ENCODE results near the gene SCG2.
"Not testable (repeated sequence)": the region's sequence is repeated elsewhere in the genome, so short reads cannot be mapped to it uniquely, and the experiment has no call there.

Gene SCG2

GRCh38 chr2:223599640-223600380 is 2.4 kb downstream of the SCG2 start:
- no peak for TF ChIP-seq CTCF (conservative IDR thresholded peaks at IDR 0.05; ENCODE audit: low read length)
- no peak overlapping the region for H3K4me3 ChIP-seq (ENCODE audit: low read length)
- DNase-seq (ENCODE audit: low read depth) = peak; percentile 53

GRCh38 chr2:223598994-223599639 is 3.0 kb downstream of the SCG2 start:
- peak; percentile 82 for DNase-seq (ENCODE audit: low read depth)
- no peak for TF ChIP-seq CTCF (conservative IDR thresholded peaks at IDR 0.05; ENCODE audit: low read length)

GRCh38 chr2:223597076-223597475 is 5.1 kb downstream of the SCG2 start:
- no peak for TF ChIP-seq CTCF (conservative IDR thresholded peaks at IDR 0.05; ENCODE audit: low read length)
- no peak overlapping the region for H3K4me3 ChIP-seq (ENCODE audit: low read length)
- peak; percentile 8 for DNase-seq (ENCODE audit: low read depth)

More at GRCh38 chr2:223598994-223599639, 3.0 kb downstream of the SCG2 start:
- no peak overlapping the region for H3K4me3 ChIP-seq (ENCODE audit: low read length)

GRCh38 chr2:223596208-223596607 is 6.0 kb downstream of the SCG2 start:
- DNase-seq (ENCODE audit: low read depth) = no peak
- H3K4me3 ChIP-seq (ENCODE audit: low read length) = no peak overlapping the region
- no peak for TF ChIP-seq CTCF (conservative IDR thresholded peaks at IDR 0.05; ENCODE audit: low read length)

GRCh38 chr2:223594831-223595230 is 7.3 kb downstream of the SCG2 start:
- TF ChIP-seq CTCF (conservative IDR thresholded peaks at IDR 0.05; ENCODE audit: low read length) = no peak
- no peak for DNase-seq (ENCODE audit: low read depth)

GRCh38 chr2:223594259-223594658 is 7.9 kb downstream of the SCG2 start:
- no peak for DNase-seq (ENCODE audit: low read depth)
- TF ChIP-seq CTCF (conservative IDR thresholded peaks at IDR 0.05; ENCODE audit: low read length) = no peak
- H3K4me3 ChIP-seq (ENCODE audit: low read length) = no peak overlapping the region

More at GRCh38 chr2:223594831-223595230, 7.3 kb downstream of the SCG2 start:
- H3K4me3 ChIP-seq (ENCODE audit: low read length) = no peak overlapping the region

- not testable (repeated sequence) for DNase-seq (ENCODE audit: low read depth); H3K4me3 ChIP-seq (ENCODE audit: low read length)
Observed at GRCh38 chr2:223592689-223593088, 9.5 kb downstream of the SCG2 start.
